GM23338 (cell line): ENCODE results near the gene CACNB3. TPM values are rescaled to one million over a fixed set of nuclear protein-coding genes. Genes with fewer than 3 reads are reported as not detected.

Experiments
- ATAC-seq: fragments of 200-7000 bp; cut with Tn5 transposase; 3 replicates; pipeline ENCODE4 v1.9.1; 2020
- DNase-seq: peaks from one replicate; pipeline ENCODE4 v3.0.0-alpha.2; 2015; ENCODE audit warnings: low spot score
- H2AFZ ChIP-seq: fragments of 200-600 bp; sonication (generic); 2 replicates; pipeline ENCODE4 v1.8.0; 2016; ENCODE audit warnings: antibody characterized with exemption, mild to moderate bottlenecking, moderate library complexity
- H3F3A ChIP-seq: fragments of 200-600 bp; sonication (generic); replicated peaks from 2 replicates; pipeline ENCODE4 v1.8.0; 2017; ENCODE audit warnings: antibody characterized with exemption, mixed run types, low read depth
- H3K27ac ChIP-seq: fragments of 200-600 bp; sonication (generic); 2 replicates; pipeline ENCODE4 v1.6.1; 2016; ENCODE audit warnings: low read depth
- H3K27me3 ChIP-seq: fragments of 200-600 bp; sonication (generic); 2 replicates; pipeline ENCODE4 v1.8.0; 2016; ENCODE audit warnings: mild to moderate bottlenecking, mixed run types, moderate library complexity; ENCODE audit not compliant: insufficient read depth
- H3K36me3 ChIP-seq: fragments of 200-600 bp; sonication (generic); 2 replicates; pipeline ENCODE4 v1.8.0; 2016; ENCODE audit warnings: mild to moderate bottlenecking; ENCODE audit not compliant: insufficient read depth
- H3K4me1 ChIP-seq: fragments of 200-600 bp; sonication (generic); 2 replicates; pipeline ENCODE4 v1.8.0; 2016; ENCODE audit warnings: mild to moderate bottlenecking, moderate library complexity; ENCODE audit not compliant: insufficient read depth
- H3K4me2 ChIP-seq: fragments of 200-600 bp; sonication (generic); 2 replicates; pipeline ENCODE4 v1.7.1; 2017; ENCODE audit warnings: mixed run types
- H3K4me3 ChIP-seq: fragments of 200-600 bp; sonication (generic); 2 replicates; pipeline ENCODE4 v1.6.1; 2016; ENCODE audit warnings: mixed run types
- H3K79me2 ChIP-seq: fragments of 200-600 bp; sonication (generic); replicated peaks from 2 replicates; pipeline ENCODE4 v1.8.0; 2017; ENCODE audit warnings: mild to moderate bottlenecking; ENCODE audit not compliant: insufficient read depth
- H3K9me2 ChIP-seq: fragments of 200-600 bp; sonication (generic); 2 replicates; pipeline ENCODE4 v1.8.0; 2017; ENCODE audit not compliant: insufficient read depth
- H4K20me1 ChIP-seq: fragments of 200-600 bp; sonication (generic); replicated peaks from 2 replicates; pipeline ENCODE4 v1.8.0; 2017; ENCODE audit warnings: mild to moderate bottlenecking; ENCODE audit not compliant: insufficient read depth
- H3K27ac Mint-ChIP-seq: 2 replicates; pipeline ENCODE4 v1.8.0; 2020; ENCODE audit warnings: inconsistent platforms, mild to moderate bottlenecking, moderate library complexity, mixed read lengths
- H3K27me3 Mint-ChIP-seq: 3 replicates; pipeline ENCODE4 v1.8.0; 2022; ENCODE audit warnings: low read depth, mild to moderate bottlenecking, moderate library complexity, mixed read lengths, inconsistent platforms; ENCODE audit not compliant: insufficient read depth, poor library complexity
- H3K36me3 Mint-ChIP-seq: 3 replicates; pipeline ENCODE4 v1.8.0; 2021; ENCODE audit warnings: low read depth, mild to moderate bottlenecking, inconsistent platforms, moderate library complexity, mixed read lengths
- H3K4me1 Mint-ChIP-seq: 3 replicates; pipeline ENCODE4 v1.8.0; 2020; ENCODE audit warnings: mild to moderate bottlenecking, inconsistent platforms, mixed read lengths
- H3K4me3 Mint-ChIP-seq: 3 replicates; pipeline ENCODE4 v1.8.0; 2021; ENCODE audit warnings: moderate library complexity, mild to moderate bottlenecking, inconsistent platforms, mixed read lengths
- H3K9me3 Mint-ChIP-seq: 3 replicates; pipeline ENCODE4 v1.8.0; 2020; ENCODE audit warnings: moderate library complexity, mild to moderate bottlenecking, inconsistent platforms, mixed read lengths
- CREB1 ChIP-seq: fragments of 250-450 bp; sonication (Bioruptor Pico); IDR thresholded peaks from 2 replicates; pipeline ENCODE4 v1.5.0; 2020; ENCODE audit warnings: low read depth, mild to moderate bottlenecking, moderate library complexity
- EZH2 ChIP-seq: fragments of 200-600 bp; sonication (generic); IDR thresholded peaks from one replicate; pipeline ENCODE4 v1.8.0; 2017; ENCODE audit warnings: antibody characterized with exemption, mild to moderate bottlenecking, low read depth; ENCODE audit not compliant: unreplicated experiment
- EZH2phosphoT487 ChIP-seq: fragments of 200-600 bp; sonication (generic); IDR thresholded peaks from one replicate; pipeline ENCODE4 v1.8.1; 2018; ENCODE audit warnings: antibody characterized with exemption; ENCODE audit not compliant: unreplicated experiment
- JUNB ChIP-seq: IDR thresholded peaks from one replicate; pipeline ENCODE4 v1.6.1; 2016; ENCODE audit warnings: antibody characterized with exemption; ENCODE audit not compliant: unreplicated experiment
- NANOG ChIP-seq: IDR thresholded peaks from 2 replicates; pipeline ENCODE4 v1.6.1; 2016; ENCODE audit warnings: antibody characterized with exemption, borderline replicate concordance
- POLR2AphosphoS5 ChIP-seq: IDR thresholded peaks from 2 replicates; pipeline ENCODE4 v1.6.1; 2016; ENCODE audit warnings: antibody characterized with exemption, low read depth
- STAT1 ChIP-seq: IDR thresholded peaks from one replicate; pipeline ENCODE4 v1.6.1; 2016; ENCODE audit warnings: antibody characterized with exemption; ENCODE audit not compliant: unreplicated experiment
- ZNF114 ChIP-seq: fragments of 250-450 bp; sonication (Bioruptor Pico); IDR thresholded peaks from 2 replicates; pipeline ENCODE4 v1.5.0; 2020; ENCODE audit warnings: mild to moderate bottlenecking, moderate library complexity
- ZNF331 ChIP-seq: fragments of 250-450 bp; sonication (Bioruptor Pico); IDR thresholded peaks from 2 replicates; pipeline ENCODE4 v1.5.0; 2020; ENCODE audit warnings: low read depth, mild to moderate bottlenecking, moderate library complexity
- polyA plus RNA-seq: library from polyadenylated mRNA; unstranded; fragments of >200 nt; fragmentation: Nextera tagmentation; extraction: Ambion mirVana; gene quantifications from 2 replicates; pipeline ENCODE4 v1.2.1, GENCODE V29; 2016
- total RNA-seq: library from RNA; depleted of rRNA; stranded (reverse); fragments of >200 nt; shearing (Covaris generic); gene quantifications from 2 replicates; pipeline ENCODE4 v1.2.3, GENCODE V29; 2014
- TF ChIP-seq, protein P1 (sequence below): IDR thresholded peaks from one replicate; pipeline ENCODE4 v1.6.1; 2018; ENCODE audit warnings: antibody characterized with exemption; ENCODE audit not compliant: unreplicated experiment
- TF ChIP-seq, protein P2 (sequence below): IDR thresholded peaks from 2 replicates; pipeline ENCODE4 v1.6.1; 2016; ENCODE audit warnings: antibody characterized with exemption
- TF ChIP-seq, protein P3 (sequence below): fragments of 250-450 bp; sonication (Bioruptor Pico); IDR thresholded peaks from 2 replicates; pipeline ENCODE4 v1.5.0; 2020; ENCODE audit warnings: mild to moderate bottlenecking, moderate library complexity
- TF ChIP-seq, protein P4 (sequence below), 2 experiments: fragments of 200-600 bp in 1 of 2; sonication (generic) in 1 of 2; conservative IDR thresholded peaks; 2 replicates each; pipeline versions ENCODE4 v1.5.1 to v1.6.1; 2016 to 2017; ENCODE audit warnings: antibody characterized with exemption in 2 of 2, low read depth in 2 of 2, mild to moderate bottlenecking in 2 of 2, moderate library complexity in 1 of 2

Gene CACNB3
- total and polyA plus RNA-seq, 2 experiments from 2014 or later, result 4.1 to 6.2 TPM

DNA sequence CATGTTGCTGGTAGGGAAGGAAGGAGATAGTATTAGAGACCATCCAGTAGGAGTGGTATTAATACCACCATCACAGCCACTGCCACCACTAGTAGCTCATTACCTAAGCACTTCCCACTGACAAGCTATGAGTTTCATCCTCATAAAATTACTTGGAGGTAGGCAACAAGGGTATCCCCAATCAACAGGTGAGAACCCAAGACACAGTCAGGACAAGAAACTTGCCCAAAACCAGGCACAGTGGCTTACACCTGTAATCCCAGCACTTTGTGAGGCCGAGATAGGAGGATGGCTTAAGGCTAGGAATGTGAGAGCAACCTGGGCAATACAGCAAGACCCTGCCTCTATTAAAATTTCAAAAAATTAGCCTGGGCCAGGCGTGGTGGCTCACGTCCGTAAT is 34.9 kb upstream of the CACNB3 start:
- Histone ChIP-seq H3K4me1 (0 out of 2 replicates have a peak, but pooled peaks cover 4% of the 10 kb centered on the region), H3K27me3 (peaks cover 18% of the 10 kb centered on the region), H3F3A (no peaks in the 10 kb centered on the region), H2AFZ (no peak overlapping the region), H3K36me3 (no peaks in the 10 kb centered on the region), H3K4me3 (no peak overlapping the region), H3K9me2 (no peaks in the 10 kb centered on the region), H3K79me2 (no peaks in the 10 kb centered on the region), H3K27ac (no peak overlapping the region), H3K4me2 (no peak overlapping the region), H4K20me1 (no peaks in the 10 kb centered on the region)
- Mint-ChIP-seq H3K36me3 (no peaks in the 10 kb centered on the region), H3K27me3 (peaks cover 10% of the 10 kb centered on the region), H3K27ac (no peak overlapping the region), H3K4me3 (no peak overlapping the region), H3K9me3 (no peaks in the 10 kb centered on the region; the same call in 2 of the 3 replicates), H3K4me1 (peaks cover 23% of the 10 kb centered on the region; the same call in 2 of the 3 replicates)
- DNase-seq (no peak), ATAC-seq (no peak)
- TF ChIP-seq ZNF331 (no peak), STAT1 (no peak), JUNB (no peak), CREB1 (CRISPR knock-in tag) (no peak), NANOG (no peak), ZNF114 (no peak), EZH2phosphoT487 (no peak), POLR2AphosphoS5 (no peak), EZH2 (no peak)
- TF ChIP-seq, protein P1, sequence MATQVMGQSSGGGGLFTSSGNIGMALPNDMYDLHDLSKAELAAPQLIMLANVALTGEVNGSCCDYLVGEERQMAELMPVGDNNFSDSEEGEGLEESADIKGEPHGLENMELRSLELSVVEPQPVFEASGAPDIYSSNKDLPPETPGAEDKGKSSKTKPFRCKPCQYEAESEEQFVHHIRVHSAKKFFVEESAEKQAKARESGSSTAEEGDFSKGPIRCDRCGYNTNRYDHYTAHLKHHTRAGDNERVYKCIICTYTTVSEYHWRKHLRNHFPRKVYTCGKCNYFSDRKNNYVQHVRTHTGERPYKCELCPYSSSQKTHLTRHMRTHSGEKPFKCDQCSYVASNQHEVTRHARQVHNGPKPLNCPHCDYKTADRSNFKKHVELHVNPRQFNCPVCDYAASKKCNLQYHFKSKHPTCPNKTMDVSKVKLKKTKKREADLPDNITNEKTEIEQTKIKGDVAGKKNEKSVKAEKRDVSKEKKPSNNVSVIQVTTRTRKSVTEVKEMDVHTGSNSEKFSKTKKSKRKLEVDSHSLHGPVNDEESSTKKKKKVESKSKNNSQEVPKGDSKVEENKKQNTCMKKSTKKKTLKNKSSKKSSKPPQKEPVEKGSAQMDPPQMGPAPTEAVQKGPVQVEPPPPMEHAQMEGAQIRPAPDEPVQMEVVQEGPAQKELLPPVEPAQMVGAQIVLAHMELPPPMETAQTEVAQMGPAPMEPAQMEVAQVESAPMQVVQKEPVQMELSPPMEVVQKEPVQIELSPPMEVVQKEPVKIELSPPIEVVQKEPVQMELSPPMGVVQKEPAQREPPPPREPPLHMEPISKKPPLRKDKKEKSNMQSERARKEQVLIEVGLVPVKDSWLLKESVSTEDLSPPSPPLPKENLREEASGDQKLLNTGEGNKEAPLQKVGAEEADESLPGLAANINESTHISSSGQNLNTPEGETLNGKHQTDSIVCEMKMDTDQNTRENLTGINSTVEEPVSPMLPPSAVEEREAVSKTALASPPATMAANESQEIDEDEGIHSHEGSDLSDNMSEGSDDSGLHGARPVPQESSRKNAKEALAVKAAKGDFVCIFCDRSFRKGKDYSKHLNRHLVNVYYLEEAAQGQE, result no peak
- TF ChIP-seq, protein P2, sequence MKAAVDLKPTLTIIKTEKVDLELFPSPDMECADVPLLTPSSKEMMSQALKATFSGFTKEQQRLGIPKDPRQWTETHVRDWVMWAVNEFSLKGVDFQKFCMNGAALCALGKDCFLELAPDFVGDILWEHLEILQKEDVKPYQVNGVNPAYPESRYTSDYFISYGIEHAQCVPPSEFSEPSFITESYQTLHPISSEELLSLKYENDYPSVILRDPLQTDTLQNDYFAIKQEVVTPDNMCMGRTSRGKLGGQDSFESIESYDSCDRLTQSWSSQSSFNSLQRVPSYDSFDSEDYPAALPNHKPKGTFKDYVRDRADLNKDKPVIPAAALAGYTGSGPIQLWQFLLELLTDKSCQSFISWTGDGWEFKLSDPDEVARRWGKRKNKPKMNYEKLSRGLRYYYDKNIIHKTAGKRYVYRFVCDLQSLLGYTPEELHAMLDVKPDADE, result no peak
- TF ChIP-seq, protein P3, sequence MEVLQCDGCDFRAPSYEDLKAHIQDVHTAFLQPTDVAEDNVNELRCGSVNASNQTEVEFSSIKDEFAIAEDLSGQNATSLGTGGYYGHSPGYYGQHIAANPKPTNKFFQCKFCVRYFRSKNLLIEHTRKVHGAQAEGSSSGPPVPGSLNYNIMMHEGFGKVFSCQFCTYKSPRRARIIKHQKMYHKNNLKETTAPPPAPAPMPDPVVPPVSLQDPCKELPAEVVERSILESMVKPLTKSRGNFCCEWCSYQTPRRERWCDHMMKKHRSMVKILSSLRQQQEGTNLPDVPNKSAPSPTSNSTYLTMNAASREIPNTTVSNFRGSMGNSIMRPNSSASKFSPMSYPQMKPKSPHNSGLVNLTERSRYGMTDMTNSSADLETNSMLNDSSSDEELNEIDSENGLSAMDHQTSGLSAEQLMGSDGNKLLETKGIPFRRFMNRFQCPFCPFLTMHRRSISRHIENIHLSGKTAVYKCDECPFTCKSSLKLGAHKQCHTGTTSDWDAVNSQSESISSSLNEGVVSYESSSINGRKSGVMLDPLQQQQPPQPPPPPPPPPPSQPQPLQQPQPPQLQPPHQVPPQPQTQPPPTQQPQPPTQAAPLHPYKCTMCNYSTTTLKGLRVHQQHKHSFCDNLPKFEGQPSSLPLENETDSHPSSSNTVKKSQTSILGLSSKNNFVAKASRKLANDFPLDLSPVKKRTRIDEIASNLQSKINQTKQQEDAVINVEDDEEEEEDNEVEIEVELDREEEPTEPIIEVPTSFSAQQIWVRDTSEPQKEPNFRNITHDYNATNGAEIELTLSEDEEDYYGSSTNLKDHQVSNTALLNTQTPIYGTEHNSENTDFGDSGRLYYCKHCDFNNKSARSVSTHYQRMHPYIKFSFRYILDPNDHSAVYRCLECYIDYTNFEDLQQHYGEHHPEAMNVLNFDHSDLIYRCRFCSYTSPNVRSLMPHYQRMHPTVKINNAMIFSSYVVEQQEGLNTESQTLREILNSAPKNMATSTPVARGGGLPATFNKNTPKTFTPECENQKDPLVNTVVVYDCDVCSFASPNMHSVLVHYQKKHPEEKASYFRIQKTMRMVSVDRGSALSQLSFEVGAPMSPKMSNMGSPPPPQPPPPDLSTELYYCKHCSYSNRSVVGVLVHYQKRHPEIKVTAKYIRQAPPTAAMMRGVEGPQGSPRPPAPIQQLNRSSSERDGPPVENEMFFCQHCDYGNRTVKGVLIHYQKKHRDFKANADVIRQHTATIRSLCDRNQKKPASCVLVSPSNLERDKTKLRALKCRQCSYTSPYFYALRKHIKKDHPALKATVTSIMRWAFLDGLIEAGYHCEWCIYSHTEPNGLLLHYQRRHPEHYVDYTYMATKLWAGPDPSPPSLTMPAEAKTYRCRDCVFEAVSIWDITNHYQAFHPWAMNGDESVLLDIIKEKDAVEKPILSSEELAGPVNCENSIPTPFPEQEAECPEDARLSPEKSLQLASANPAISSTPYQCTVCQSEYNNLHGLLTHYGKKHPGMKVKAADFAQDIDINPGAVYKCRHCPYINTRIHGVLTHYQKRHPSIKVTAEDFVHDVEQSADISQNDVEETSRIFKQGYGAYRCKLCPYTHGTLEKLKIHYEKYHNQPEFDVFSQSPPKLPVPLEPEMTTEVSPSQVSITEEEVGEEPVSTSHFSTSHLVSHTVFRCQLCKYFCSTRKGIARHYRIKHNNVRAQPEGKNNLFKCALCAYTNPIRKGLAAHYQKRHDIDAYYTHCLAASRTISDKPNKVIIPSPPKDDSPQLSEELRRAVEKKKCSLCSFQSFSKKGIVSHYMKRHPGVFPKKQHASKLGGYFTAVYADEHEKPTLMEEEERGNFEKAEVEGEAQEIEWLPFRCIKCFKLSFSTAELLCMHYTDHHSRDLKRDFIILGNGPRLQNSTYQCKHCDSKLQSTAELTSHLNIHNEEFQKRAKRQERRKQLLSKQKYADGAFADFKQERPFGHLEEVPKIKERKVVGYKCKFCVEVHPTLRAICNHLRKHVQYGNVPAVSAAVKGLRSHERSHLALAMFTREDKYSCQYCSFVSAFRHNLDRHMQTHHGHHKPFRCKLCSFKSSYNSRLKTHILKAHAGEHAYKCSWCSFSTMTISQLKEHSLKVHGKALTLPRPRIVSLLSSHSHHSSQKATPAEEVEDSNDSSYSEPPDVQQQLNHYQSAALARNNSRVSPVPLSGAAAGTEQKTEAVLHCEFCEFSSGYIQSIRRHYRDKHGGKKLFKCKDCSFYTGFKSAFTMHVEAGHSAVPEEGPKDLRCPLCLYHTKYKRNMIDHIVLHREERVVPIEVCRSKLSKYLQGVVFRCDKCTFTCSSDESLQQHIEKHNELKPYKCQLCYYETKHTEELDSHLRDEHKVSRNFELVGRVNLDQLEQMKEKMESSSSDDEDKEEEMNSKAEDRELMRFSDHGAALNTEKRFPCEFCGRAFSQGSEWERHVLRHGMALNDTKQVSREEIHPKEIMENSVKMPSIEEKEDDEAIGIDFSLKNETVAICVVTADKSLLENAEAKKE (CRISPR knock-in tag), result no peak
- TF ChIP-seq, protein P4, sequence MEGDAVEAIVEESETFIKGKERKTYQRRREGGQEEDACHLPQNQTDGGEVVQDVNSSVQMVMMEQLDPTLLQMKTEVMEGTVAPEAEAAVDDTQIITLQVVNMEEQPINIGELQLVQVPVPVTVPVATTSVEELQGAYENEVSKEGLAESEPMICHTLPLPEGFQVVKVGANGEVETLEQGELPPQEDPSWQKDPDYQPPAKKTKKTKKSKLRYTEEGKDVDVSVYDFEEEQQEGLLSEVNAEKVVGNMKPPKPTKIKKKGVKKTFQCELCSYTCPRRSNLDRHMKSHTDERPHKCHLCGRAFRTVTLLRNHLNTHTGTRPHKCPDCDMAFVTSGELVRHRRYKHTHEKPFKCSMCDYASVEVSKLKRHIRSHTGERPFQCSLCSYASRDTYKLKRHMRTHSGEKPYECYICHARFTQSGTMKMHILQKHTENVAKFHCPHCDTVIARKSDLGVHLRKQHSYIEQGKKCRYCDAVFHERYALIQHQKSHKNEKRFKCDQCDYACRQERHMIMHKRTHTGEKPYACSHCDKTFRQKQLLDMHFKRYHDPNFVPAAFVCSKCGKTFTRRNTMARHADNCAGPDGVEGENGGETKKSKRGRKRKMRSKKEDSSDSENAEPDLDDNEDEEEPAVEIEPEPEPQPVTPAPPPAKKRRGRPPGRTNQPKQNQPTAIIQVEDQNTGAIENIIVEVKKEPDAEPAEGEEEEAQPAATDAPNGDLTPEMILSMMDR (conservative IDR thresholded peaks at IDR 0.05; ENCODE audit: low read depth in 2 of 2), result no peak
